Panc1 (cell line): Measurements from ENCODE around the gene ADCY2. TPM values are rescaled to one million over a fixed set of nuclear protein-coding genes. Genes with fewer than 3 reads are reported as not detected.

Experiments
- ATAC-seq: fragments of 200-7000 bp; cut with Tn5 transposase; 2 replicates; pipeline ENCODE4 v1.9.1; 2020; ENCODE audit warnings: mild to moderate bottlenecking, moderate library complexity
- BruUV-seq: library from RNA; stranded (reverse); fragments of 400-500 nt; replicated peaks from 2 replicates; lab custom pipeline; 2021; lab: Mats Ljungman, UMichigan
- CTCF ChIA-PET: fragments of 300-600 bp; sonication (Branson Sonifier 250); formaldehyde crosslinking; loops from one replicate; lab custom pipeline; 2022; ENCODE audit warnings: antibody characterized with exemption; lab: Charles Lee
- POLR2A ChIA-PET: fragments of 300-600 bp; sonication (Branson Sonifier 250); formaldehyde crosslinking; loops from one replicate; lab custom pipeline; 2022; ENCODE audit warnings: antibody characterized with exemption; lab: Charles Lee
- DNase-seq: peaks from one replicate; pipeline ENCODE4 v3.0.0-alpha.2; 2010; ENCODE audit warnings: low read depth, low spot score
- H3K27ac ChIP-seq: 2 replicates; pipeline ENCODE4 v1.5.1; 2011; ENCODE audit warnings: mild to moderate bottlenecking, low read length, inconsistent platforms
- H3K27me3 ChIP-seq: fragments of 200-500 bp; sonication (Bioruptor generic); 2 replicates; pipeline ENCODE4 v1.6.0; 2014; ENCODE audit warnings: low read length, inconsistent platforms; ENCODE audit not compliant: control insufficient read depth, insufficient read depth
- H3K36me3 ChIP-seq: fragments of 200-500 bp; sonication (Bioruptor generic); 2 replicates; pipeline ENCODE4 v1.5.1; 2014; ENCODE audit warnings: inconsistent platforms, mild to moderate bottlenecking, low read length, moderate library complexity; ENCODE audit not compliant: control insufficient read depth, insufficient read depth
- H3K4me1 ChIP-seq: 2 replicates; pipeline ENCODE4 v1.5.1; 2011; ENCODE audit warnings: inconsistent platforms, mild to moderate bottlenecking, low read length, moderate library complexity; ENCODE audit not compliant: control insufficient read depth, insufficient read depth
- H3K4me3 ChIP-seq, 2 experiments: 2 replicates each; pipeline ENCODE4 v1.5.1; 2011 to 2012; ENCODE audit warnings: low read depth in 2 of 2, low read length in 2 of 2, mild to moderate bottlenecking in 2 of 2, inconsistent platforms in 1 of 2, moderate library complexity in 1 of 2
- H3K9me3 ChIP-seq: fragments of 200-500 bp; sonication (Bioruptor generic); 2 replicates; pipeline ENCODE4 v1.5.1; 2014; ENCODE audit warnings: low read depth, mild to moderate bottlenecking, inconsistent platforms, low read length, moderate library complexity; ENCODE audit not compliant: control insufficient read depth, insufficient read depth
- POLR2AphosphoS5 ChIP-seq: IDR thresholded peaks from 2 replicates; pipeline ENCODE4 v1.6.1; 2012; ENCODE audit warnings: mild to moderate bottlenecking, low read depth, low read length, moderate library complexity
- SIN3A ChIP-seq: IDR thresholded peaks from 2 replicates; pipeline ENCODE4 v1.6.1; 2012; ENCODE audit warnings: low read depth, mild to moderate bottlenecking, low read length, moderate library complexity, borderline replicate concordance; ENCODE audit not compliant: insufficient read depth
- TCF7L2 ChIP-seq: IDR thresholded peaks from 2 replicates; pipeline ENCODE4 v1.6.1; 2011; ENCODE audit warnings: mild to moderate bottlenecking, low read depth, low read length, inconsistent platforms
- in situ Hi-C: cut with HindIII; loops from 2 replicates; pipeline ENCODE4 v1.10.0; 2016; ENCODE audit warnings: low sequenced_read_pairs, low pct_unique_long_range_greater_than_20kb
- intact Hi-C: fragments of 100-400 bp; cut with micrococcal nuclease; formaldehyde crosslinking; loops from one replicate; pipeline ENCODE4 v1.10.0; 2022; ENCODE audit not compliant: unreplicated experiment
- total RNA-seq: library from RNA; stranded (reverse); gene quantifications from one replicate; pipeline ENCODE4 v1.2.1, GENCODE V29; 2021; ENCODE audit not compliant: unreplicated experiment
- TF ChIP-seq, protein P1 (sequence below), 2 experiments: IDR thresholded peaks; 2 replicates each; pipeline ENCODE4 v1.6.1; 2011 to 2012; ENCODE audit warnings: low read depth in 2 of 2, control low read depth in 1 of 2, low read length in 1 of 2, mild to moderate bottlenecking in 1 of 2, moderate library complexity in 1 of 2; ENCODE audit not compliant: insufficient read depth in 1 of 2
- TF ChIP-seq, protein P2 (sequence below): fragments of 450-650 bp; IDR thresholded peaks from 2 replicates; pipeline ENCODE4 v1.5.1; 2017; ENCODE audit warnings: mild to moderate bottlenecking

Gene ADCY2
- total RNA-seq, 1 experiment from 2014 or later: 0.13 TPM

DNA sequence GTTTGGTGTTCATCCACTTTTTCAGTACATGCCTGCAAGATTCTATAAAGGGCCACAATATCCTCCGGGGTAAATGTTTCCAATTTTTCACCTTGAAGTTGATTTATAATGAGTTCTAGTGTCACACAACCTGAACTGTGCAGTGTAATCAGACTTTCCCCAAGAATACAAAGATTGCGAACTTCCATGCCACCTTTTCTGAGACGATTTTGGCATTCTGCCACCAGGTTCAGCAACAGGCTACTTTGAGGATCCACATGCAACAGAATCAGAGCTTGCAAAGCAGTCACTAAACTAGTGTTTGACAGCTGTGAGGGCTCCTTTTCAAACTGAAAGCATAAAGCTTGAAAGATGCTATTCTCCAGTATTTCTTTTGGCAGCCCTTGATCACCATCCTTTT is 471.3 kb downstream of the ADCY2 start:
- CTCF ChIA-PET: no interaction called here
- in situ Hi-C loops: no loop called here

DNA sequence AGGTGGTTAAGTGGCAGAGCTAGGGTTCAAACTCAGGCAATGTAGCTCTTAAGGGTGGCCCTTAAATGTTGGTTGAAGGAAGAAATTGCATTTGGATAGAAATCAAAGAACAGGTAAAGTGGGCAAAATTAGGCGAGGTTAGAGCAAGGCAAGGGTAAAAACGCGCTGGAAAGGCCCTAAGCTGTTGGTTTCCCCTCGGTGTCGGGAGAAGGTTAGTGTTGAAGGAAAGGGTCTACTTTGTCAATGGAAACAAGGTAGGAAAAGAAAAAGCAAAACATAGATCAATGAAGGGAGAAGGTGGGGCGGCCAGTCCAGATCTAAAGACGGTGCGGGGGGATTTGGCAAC is 472.5 kb downstream of the ADCY2 start:
- in situ Hi-C loops: no loop called here
- no peak for ATAC-seq
- intact Hi-C loops: no loop called here
- ChIA-PET POLR2A (interaction anchor here (0.5 to 0.7 kb wide), 2 partner anchors 18 to 599 kb away, joined by 3 to 6 read pairs; partner anchors contain the start of gene CFAP90), CTCF (interaction anchor here (1.3 kb wide), 1 partner anchor 1102 kb away, joined by 3 read pairs; no protein-coding TSS in a partner anchor)
- Histone ChIP-seq H3K9me3 (no peaks in the 10 kb centered on the region), H3K27ac (peak overlapping the region; percentile 94), H3K36me3 (peaks cover 24% of the 10 kb centered on the region), H3K27me3 (no peaks in the 10 kb centered on the region), H3K4me3 (peak overlapping the region; percentile 73 to 80), H3K4me1 (peaks cover 25% of the 10 kb centered on the region)
- DNase-seq: no peak
- no TSS peak for BruUV-seq
- TF ChIP-seq SIN3A (no peak), TCF7L2 (no peak), POLR2AphosphoS5 (no peak)
- TF ChIP-seq, protein P1, sequence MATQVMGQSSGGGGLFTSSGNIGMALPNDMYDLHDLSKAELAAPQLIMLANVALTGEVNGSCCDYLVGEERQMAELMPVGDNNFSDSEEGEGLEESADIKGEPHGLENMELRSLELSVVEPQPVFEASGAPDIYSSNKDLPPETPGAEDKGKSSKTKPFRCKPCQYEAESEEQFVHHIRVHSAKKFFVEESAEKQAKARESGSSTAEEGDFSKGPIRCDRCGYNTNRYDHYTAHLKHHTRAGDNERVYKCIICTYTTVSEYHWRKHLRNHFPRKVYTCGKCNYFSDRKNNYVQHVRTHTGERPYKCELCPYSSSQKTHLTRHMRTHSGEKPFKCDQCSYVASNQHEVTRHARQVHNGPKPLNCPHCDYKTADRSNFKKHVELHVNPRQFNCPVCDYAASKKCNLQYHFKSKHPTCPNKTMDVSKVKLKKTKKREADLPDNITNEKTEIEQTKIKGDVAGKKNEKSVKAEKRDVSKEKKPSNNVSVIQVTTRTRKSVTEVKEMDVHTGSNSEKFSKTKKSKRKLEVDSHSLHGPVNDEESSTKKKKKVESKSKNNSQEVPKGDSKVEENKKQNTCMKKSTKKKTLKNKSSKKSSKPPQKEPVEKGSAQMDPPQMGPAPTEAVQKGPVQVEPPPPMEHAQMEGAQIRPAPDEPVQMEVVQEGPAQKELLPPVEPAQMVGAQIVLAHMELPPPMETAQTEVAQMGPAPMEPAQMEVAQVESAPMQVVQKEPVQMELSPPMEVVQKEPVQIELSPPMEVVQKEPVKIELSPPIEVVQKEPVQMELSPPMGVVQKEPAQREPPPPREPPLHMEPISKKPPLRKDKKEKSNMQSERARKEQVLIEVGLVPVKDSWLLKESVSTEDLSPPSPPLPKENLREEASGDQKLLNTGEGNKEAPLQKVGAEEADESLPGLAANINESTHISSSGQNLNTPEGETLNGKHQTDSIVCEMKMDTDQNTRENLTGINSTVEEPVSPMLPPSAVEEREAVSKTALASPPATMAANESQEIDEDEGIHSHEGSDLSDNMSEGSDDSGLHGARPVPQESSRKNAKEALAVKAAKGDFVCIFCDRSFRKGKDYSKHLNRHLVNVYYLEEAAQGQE (IDR thresholded peaks at IDR 0.05; ENCODE audit: insufficient read depth in 1 of 2, low read depth in 2 of 2, low read length in 1 of 2): no peak
- TF ChIP-seq, protein P2, sequence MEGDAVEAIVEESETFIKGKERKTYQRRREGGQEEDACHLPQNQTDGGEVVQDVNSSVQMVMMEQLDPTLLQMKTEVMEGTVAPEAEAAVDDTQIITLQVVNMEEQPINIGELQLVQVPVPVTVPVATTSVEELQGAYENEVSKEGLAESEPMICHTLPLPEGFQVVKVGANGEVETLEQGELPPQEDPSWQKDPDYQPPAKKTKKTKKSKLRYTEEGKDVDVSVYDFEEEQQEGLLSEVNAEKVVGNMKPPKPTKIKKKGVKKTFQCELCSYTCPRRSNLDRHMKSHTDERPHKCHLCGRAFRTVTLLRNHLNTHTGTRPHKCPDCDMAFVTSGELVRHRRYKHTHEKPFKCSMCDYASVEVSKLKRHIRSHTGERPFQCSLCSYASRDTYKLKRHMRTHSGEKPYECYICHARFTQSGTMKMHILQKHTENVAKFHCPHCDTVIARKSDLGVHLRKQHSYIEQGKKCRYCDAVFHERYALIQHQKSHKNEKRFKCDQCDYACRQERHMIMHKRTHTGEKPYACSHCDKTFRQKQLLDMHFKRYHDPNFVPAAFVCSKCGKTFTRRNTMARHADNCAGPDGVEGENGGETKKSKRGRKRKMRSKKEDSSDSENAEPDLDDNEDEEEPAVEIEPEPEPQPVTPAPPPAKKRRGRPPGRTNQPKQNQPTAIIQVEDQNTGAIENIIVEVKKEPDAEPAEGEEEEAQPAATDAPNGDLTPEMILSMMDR: no peak

More for the DNA sequence above, 471.3 kb downstream of the ADCY2 start:
- Histone ChIP-seq H3K27me3 (no peaks in the 10 kb centered on the region), H3K4me1 (peaks cover 25% of the 10 kb centered on the region), H3K36me3 (peaks cover 29% of the 10 kb centered on the region), H3K4me3 (no peak overlapping the region), H3K27ac (0 out of 2 replicates have a peak overlapping the region, but pooled peaks have one; percentile 94), H3K9me3 (no peaks in the 10 kb centered on the region)
- intact Hi-C loops: no loop called here
- DNase-seq: no peak
- BruUV-seq: no TSS peak
- POLR2A ChIA-PET: no interaction called here
- no peak for ATAC-seq
- TF ChIP-seq, protein P2: no peak
- TF ChIP-seq TCF7L2 (no peak), POLR2AphosphoS5 (no peak), SIN3A (no peak)
- TF ChIP-seq, protein P1 (IDR thresholded peaks at IDR 0.05; ENCODE audit: insufficient read depth in 1 of 2, low read depth in 2 of 2, low read length in 1 of 2): no peak
